HG02938 (cell line): ENCODE data around the gene PHKG2.

Source experiments
- ATAC-seq: cut with Tn5 transposase; IDR thresholded peaks from one replicate; pipeline ENCODE4 v1.9.1; 2021; ENCODE audit warnings: mild to moderate bottlenecking, moderate library complexity; ENCODE audit not compliant: unreplicated experiment

The PHKG2 gene

DNA sequence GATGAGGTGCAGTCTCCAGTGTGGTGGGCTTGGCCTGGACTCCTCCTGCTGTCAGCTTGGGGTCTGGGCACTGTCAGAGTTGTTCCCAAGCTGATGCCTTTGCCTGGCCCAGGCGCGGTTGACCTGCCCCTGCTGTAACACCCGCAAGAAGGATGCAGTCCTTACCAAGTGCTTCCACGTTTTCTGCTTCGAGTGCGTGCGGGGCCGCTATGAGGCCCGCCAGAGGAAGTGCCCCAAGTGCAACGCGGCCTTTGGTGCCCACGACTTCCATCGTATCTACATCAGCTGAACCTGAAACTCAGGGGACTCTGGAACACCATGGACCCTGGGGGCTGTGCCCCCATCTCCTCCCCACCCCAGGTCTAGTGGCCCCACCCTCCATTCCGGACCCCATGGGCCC lies 25.6 kb downstream of the PHKG2 start:
- no peak for ATAC-seq

DNA sequence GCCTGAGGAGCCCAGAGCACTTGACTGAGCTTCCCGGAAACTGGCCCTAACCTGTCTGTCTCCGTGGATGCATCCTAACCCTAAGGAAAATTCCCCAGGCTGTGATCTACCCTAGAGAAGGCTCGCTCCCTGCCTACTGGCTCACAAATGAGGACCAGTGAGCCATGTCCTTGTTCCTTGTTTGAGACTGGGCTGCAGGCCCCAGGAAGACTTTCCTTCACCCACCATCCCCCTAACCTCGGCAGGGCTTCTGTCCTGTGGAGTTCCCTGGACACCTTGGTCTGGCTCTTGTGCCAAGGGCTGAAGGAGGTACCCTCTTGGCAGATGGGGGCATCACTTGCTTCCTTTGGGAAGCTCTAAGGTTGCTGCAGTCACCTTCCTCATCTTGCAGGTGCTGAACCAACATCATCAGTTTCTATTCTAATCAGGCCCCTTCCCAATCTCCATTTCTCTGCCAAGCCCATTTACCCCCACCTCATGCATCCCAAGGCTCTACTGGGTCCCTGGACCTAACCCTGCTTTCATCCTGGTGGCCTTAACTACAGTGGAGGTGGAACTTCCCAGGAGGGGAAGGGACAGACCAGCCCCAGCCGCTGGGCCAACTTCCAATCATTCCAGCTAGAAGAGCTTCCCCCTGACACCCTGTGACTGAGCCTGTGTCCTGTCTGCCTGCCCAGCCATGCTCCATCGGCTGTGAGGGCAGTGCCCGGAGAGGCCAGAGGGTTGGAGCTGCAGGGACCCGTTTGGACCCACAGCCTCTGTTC lies 26.3 kb downstream of the PHKG2 start:
- no peak for ATAC-seq

DNA sequence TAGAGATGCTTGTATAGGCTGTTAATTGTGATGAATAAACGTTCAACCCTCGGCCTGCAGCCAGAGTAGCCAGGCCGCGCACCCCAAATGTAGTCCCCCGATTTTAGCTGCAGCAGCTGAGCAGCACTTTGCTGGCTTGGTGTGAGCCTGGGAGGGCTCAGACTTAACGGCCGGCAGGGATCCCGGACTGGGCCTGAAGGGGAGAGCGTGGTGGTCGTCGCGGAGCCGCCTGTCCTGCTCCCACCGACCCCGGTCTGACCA lies 26.8 kb downstream of the PHKG2 start:
- ATAC-seq: no peak

DNA sequence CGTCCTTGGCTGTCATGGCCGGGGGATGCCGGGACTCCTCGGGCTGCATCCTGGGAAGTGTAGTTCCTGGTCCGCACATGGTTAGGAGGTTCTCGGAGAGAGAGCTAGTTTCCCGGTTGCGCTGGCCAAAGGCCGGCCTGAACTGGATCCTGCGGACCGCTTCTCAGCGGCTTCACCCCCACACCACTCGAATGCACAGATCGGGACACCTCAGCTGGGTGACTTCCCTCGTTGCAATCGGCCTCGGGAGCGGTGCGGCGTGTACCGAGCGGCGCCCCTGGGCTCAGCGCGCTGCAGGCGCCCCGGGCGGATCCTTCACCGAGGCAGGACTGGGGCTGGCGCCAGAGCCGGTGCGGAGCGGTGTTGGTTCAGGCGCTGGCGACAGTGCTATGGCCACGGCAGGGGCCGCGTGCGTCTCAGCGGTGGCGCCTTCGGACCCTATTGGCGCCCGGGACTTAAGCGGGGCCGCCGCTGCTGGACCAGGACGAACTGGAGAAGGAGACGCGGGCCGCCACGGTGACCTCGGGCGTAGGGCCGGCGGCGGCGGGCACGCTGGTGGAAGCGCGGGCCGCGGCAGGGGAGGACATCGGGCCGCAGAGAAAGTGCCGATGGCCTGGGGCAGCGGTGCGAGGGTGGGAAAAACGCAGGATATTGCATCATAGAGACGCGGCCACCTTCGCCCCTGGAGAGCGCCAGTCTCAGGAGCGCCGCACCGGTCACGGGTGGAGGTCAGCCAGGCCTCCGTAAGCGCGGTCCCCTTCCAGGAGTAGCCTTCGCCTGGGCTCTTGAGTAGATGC lies 27.4 kb downstream of the PHKG2 start:
- ATAC-seq: peak; percentile 60

DNA sequence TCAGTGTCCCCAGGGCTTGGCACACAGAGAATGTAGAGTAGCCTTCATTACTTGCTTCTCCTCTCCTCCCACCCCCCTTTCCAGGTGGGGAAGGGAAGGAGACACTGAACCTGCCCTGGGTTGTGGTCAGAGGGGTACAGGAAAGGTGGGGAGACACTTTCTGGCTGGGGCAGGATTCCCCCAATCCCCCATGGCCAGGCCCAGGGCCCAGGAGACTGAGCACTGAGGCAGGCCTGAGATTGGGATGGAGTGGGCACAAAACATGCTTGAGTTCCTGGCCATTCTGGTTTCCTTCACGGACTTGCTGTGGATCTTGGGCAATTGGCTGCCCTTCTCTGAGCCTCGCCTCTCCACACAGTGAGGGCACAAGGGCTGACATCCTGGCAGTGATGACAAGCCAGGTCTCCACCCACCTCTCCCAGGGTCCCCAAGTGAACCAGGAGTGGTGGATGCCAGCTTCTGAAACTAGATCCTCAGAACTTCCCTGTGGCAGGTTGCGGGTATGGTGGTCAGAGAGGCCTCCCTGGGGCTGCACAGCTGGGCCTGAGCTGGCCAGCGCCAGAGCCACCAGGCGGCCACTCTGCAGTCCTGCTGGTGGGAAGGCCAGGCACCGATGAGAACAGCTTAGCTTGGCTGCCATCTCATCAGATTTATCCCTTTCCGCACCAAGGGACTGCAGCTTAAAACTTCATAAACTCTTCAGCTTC lies 29.5 kb downstream of the PHKG2 start:
- ATAC-seq: no peak

DNA sequence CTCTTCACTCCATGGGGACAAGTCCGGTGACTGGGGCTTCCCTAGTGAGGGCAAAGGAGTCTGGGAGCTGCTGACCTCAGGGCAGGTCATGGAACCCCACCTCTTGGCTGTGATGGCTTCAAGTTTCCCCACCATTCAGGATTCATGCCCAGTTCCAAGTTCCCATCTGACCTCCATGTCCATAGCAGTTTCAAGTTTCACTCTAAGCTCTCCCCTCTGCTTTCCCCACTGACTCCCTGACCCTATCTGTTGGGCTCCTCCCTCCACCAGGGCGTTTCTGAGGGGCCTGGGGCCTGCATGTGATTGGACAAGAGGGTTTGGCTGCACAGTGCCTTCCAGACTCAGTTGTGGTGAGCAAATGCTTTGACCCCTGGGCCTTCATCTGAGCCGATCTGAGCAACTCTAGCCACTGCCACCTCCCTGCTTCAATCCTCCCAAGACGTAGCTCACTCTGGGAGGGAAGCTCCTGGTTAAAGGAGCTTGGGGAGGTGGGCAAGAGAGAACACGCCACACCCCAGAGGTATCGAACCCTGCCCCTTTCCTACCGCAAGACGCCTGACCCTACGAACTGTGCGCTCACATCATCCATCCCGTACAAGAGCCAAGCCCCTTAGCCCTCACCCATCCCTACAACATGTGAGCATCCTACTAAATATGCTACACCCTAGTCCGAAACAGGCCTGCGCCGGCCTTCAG lies 30.5 kb downstream of the PHKG2 start:
- no peak for ATAC-seq

DNA sequence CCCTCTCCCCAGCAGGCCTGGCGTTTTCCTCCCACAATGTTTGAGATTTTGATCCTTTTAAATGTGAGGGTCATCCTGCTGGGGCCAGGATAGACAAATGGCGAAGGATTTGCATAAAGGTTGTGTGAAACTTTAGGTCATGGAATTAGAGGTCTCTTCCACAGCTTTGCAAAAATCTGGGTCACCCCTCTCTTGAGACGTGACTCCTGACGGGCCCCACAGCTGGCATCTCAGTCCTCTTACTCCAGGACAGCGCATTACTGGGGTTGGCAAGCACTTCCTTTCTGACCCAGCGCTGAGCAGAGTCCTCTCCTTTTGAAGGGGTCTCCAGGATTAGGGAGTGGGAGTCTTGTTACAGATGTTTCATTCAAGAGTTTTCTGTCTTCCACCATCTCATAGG lies 31.4 kb downstream of the PHKG2 start:
- no peak for ATAC-seq

DNA sequence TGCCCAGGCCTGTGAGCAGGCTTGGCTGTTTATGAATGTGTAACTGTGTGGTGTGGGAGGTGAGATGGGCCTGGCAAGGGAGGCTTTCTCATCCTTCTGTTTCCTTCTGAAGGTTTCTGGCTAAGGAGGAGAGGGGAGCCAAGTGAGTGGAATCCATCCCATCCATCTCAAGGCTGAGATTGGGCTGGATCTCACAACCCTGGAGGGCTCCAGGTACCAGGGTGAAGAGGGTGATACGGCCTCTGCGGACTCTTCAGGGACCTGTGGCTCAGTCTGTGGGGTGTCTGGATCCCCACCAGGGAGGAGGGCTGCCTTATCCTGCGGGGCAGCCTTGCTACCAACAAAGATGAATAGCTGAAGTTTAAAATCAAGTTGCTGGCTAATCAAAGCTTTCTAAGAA lies 31.8 kb downstream of the PHKG2 start:
- ATAC-seq: no peak

DNA sequence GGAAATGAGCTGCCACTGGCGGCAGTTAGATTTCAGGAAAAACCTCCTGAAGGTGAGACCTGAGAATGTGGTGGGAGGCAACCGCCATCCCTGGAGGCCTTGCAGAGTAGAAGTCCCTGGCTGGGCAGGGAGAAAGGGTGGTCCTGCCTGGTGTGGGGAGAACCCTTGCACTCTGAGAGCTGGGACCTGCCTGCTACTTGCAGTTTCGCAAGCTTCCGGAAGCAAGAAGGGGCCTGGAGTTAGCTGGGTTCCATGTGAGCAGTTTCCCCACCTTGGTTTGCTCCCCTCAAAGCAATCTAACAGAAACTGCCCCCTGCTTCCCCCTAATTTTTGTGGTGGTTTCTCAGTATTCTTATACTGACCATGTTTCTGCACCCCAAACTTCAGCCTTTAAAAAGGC lies 32.3 kb downstream of the PHKG2 start:
- no peak for ATAC-seq

DNA sequence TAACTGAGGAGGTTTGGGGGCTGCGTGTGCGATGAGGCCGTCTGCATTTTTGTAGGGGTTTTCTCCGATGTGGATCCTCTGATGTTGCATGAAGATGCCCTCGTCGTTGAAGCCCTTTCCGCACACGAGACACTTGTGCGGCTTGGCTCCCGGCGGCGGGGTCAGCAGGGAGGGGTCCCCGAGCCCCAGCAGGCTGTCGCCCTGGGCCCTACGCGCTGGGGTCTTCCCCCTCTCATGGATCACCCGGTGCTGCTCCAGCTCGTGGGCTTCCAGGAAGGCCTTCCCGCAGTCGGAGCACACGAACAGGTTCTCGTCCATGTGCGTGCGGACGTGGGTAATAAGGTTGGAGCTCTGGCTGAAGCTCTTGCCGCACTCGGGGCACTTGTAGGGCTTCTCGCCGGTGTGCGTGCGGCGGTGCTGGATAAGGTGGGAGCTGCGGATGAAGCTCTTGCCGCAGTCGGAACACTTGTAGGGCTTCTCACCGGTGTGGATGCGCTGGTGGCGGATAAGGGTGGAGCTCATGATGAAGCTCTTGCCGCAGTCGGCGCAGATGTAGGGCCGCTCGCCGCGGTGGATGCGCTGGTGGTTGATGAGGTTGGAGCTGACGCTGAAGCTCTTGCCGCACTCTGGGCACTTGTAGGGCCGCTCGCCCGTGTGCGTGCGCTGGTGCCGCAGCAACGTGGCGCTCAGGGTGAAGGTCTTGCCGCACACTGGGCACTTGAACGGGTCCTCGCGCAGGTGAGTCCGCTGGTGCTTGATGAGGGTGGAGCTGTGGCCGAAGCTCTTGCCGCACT lies 34.5 kb downstream of the PHKG2 start:
- ATAC-seq: no peak

DNA sequence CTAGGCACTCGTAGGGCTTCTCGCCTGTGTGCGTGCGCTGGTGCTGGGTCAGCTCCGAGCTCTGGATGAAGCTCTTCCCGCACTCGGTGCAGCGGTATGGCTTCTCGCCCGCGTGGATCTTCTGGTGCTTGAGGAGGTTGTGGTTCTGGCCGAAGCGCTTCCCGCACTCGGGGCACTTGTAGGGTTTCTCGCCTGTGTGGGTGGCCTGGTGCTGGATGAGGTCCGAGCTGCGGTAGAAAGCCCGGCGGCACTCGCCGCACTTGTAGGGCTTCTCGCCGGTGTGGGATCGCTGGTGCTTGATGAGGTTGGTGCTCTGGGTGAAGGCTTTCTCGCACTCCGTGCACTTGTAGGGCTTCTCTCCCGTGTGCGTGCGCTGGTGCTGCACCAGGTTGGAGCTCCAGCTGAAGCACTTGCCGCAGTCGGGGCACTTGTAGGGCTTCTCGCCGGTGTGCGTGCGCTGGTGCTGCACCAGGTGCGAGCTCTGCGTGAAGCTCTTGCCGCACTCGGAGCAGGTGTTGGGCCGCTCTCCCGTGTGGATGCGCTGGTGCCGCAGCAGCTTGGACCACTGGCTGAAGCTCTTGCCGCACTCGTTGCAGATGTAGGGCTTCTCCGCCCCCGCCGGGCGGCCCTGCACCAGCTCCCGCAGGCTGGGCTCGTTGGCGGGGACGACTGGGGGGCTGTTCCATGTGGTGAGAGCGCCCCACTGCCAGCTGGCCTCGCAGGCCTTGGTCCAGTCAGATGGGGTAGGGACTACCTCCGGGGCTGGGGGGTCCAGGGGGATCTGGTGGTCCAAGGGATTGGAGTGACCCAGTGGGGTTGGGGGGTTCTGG lies 35.3 kb downstream of the PHKG2 start:
- no peak for ATAC-seq

DNA sequence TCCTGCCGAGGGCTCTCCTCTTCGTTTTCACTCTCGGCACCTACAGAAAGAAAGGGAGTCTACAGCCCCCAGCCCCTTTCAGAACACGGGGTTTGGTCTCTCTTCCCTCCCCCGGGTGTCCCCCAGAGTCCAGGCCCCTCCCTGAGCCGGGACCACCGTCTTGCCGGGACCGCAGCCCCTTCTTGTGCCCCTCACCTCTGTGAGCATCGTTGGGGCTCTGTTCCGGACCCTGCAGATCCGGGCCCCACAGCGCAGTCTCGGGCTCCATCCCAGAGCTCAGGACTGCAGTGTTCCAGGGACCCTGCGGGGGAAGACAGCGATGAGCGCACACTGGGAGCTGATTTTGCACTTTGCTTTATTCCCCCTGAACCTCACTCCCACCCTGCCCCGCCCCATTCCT lies 36.0 kb downstream of the PHKG2 start:
- no peak for ATAC-seq

DNA sequence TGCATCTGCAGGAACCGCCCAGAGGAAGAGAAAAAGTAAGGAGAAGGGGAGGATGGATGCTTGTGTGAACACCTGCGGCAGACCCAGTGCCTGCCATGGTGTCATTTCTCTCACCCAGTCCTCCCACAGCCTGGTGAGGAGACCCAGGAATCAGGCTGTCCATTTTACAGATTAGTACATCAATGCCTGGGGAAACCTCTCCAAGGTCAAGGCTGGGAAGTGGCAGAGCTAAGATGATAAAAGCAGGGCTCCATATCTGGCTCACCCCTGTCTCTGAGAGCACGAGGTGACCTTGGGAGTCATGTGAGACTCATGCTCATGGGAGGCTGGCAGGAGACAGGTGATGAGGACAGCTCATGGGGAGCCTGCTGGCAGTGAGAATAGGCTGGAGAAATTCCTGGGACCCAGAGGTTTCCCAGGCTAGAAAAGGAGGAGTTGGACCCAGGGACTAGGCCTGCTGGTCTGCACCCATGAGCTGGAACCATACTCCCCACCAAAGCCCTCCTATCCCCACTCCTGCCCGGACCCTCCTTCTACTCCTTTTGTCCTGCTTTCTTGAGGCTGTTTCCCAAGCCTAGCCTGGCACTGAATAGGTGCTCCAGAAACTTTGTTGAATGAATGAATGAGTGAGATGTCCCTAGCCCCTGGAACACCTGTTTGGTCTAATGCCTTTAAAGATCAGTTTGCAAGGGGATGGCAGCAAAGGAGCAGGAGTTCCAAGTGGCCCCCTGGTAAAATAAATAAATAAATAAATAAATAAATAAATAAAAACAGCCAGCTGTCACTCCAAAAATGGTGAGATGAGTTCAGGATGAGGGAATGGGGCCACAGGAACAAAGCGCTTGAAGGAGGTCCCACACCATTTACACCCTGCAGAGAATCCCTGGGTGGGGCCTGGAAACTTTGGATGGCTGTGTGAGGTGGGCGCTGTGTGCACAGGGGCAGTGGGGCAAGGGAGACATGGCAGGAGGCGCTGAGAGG lies 37.2 kb downstream of the PHKG2 start:
- no peak for ATAC-seq

DNA sequence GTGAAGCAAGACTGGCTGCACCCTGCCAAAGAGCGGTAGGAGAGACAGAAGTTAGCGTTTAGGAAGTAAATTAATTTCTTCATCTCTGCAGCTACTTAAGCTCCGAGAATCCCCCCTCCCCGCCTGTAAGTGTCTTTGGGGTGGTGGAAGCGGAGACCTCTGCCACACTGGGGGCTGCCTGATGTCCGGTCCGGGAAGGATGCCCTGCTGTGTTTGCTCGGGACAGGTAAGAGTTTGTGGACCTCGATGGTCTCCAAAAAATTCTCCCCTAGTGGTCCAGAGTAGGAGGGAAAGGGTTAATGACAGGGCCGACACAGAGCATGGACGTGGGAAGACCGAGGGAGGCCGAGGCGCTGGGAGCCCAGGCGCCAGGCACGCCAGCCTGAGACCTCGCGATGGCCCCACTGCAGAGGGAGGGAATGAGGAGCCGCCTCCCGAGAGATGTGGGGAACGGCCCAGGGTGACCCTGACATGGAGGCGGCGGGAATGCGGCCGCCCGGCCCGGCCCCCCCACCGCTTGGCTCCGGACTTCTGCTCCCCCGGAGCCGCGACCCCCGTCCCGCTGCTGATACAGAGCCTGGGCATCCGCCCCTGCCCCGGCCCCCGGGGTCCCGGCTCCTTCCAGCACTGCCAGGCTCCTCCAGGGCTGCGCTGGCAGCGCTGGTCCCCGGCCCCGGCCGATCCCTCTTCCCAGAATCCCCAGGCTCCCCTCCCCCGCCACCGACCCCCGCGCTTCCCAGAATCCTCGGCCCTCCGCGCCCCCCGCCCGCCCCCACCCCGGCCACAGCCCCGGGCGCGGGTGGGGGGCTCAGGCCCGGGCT lies 38.1 kb downstream of the PHKG2 start:
- no peak for ATAC-seq

DNA sequence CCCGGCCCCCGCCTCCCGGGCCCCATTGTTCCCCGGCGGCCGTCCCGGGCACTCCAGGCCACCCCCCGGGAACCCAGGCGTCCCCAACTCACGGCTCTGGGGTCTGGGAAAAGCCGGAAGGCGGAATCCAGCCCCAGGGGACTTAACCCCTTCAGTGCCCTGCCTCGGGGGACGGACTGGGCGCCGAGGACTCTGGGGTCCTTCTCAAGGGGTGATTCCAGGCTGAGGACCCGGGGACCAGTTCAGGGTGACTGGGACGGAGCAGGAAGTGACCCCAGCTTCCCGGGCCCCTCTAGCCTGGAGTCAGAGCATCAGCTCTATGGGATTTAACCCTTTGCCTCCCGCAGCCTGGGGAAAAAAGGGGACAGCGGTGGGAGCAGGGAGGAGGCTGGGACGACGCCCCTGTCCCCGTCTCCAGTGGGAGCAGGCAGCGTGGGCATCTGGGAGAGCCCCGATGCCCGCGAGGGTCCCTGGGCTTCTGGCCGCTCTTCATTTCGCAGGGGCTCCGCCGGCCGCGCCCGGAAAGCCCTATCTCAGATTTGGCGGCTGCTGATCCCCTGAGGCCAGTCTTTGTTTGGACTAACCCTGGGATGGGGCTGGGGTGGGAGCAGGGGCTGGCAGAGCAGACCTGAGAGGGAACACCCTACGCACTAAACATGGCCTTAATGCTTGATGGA lies 38.8 kb downstream of the PHKG2 start, which contains the start of gene ZNF629:
Gene ZNF629 (minus strand): TSS at position 270 of the 677 bp plus-strand sequence. CDS start 2,723 bp downstream, outside the sequence.
- no peak for ATAC-seq

DNA sequence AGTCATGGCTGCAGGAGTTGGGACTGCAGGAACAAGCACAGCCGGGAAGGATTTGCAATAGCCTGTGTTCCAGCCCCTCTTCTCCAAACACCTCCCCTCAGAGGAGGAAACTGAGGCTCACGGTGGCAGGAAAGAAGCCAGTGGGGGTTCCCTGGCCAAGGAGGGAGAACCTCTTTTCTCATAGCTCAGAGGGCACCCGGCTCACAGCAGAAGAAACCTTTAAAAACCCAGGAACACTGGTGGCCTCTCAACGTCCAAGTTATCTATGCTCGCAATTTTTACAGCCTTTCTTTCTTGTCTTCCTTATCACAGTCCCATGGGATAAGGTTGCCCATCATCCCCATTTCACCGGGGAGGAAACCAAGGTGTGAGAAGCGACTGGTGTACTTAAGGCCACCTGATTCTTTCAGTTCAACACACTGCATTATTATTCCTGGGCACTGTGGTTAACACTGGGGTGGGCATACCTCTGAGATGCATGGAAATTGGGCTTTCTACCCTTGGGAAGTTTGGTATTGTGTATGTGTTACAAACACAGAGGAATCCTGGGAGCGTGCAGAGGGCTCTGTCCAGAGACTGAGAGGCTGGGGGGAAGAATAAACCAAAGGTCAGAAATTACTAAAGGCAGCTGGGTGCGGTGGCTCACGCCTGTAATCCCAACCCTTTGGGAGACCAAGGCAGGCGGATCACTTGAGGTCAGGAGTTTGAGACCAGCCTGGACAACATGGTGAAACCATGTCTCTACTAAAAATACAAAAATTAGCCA lies 39.6 kb downstream of the PHKG2 start:
- ATAC-seq: no peak
